Keratinocyte (primary cell): ENCODE data around the gene MYO7B. TPM values are rescaled to one million over a fixed set of nuclear protein-coding genes. Genes with fewer than 3 reads are reported as not detected.

Experiments used
- DNase-seq: peaks from one replicate; pipeline ENCODE4 v3.0.0-alpha.2; 2011; ENCODE audit warnings: low read depth, missing footprints, low spot score
- FAIRE-seq: peaks from 2 replicates; lab custom pipeline; 2011; peaks lifted over from hg19 to GRCh38; lab: Jason Lieb, UNC
- H2AFZ ChIP-seq: 2 replicates; pipeline ENCODE4 v1.6.0; 2012; ENCODE audit warnings: low read length, control low read depth, inconsistent platforms; ENCODE audit not compliant: control insufficient read depth
- H3K27ac ChIP-seq: 2 replicates; pipeline ENCODE4 v1.5.1; 2011; ENCODE audit warnings: low read length; ENCODE audit not compliant: control insufficient read depth, insufficient read depth
- H3K27me3 ChIP-seq: 3 replicates; pipeline ENCODE4 v1.6.0; 2011; ENCODE audit warnings: low read length; ENCODE audit not compliant: control insufficient read depth, insufficient read depth; ENCODE audit errors: extremely low read depth
- H3K36me3 ChIP-seq, 2 experiments: 2 replicates in 1 of 2; 3 replicates in 1 of 2; pipeline ENCODE4 v1.5.1; 2011; ENCODE audit warnings: low read length in 2 of 2, mild to moderate bottlenecking in 1 of 2; ENCODE audit not compliant: control insufficient read depth in 2 of 2, insufficient read depth in 2 of 2; ENCODE audit errors: extremely low read depth in 1 of 2
- H3K4me1 ChIP-seq: 3 replicates; pipeline ENCODE4 v1.5.1; 2011; ENCODE audit warnings: low read length; ENCODE audit not compliant: control insufficient read depth, insufficient read depth; ENCODE audit errors: extremely low read depth
- H3K4me2 ChIP-seq: 3 replicates; pipeline ENCODE4 v1.6.0; 2011; ENCODE audit warnings: low read depth, low read length; ENCODE audit not compliant: control insufficient read depth, insufficient read depth; ENCODE audit errors: extremely low read depth
- H3K4me3 ChIP-seq, 3 experiments: fragments of 200-600 bp in 1 of 3; sonication (generic) in 1 of 3; 2 replicates in 2 of 3; 3 replicates in 1 of 3; pipeline ENCODE4 v1.5.1; 2011 to 2016; ENCODE audit warnings: low read length in 3 of 3, mild to moderate bottlenecking in 3 of 3, control low read depth in 2 of 3, inconsistent platforms in 1 of 3, low read depth in 1 of 3, mixed read lengths in 1 of 3, mixed run types in 1 of 3, moderate library complexity in 1 of 3; ENCODE audit not compliant: control insufficient read depth in 2 of 3, insufficient read depth in 2 of 3; ENCODE audit errors: extremely low read depth in 1 of 3
- H3K79me2 ChIP-seq: 2 replicates; pipeline ENCODE4 v1.6.0; 2012; ENCODE audit warnings: low read length; ENCODE audit not compliant: control insufficient read depth, insufficient read depth
- H3K9ac ChIP-seq: 3 replicates; pipeline ENCODE4 v1.6.0; 2011; ENCODE audit warnings: low read length; ENCODE audit not compliant: control insufficient read depth, insufficient read depth; ENCODE audit errors: extremely low read depth
- H3K9me1 ChIP-seq: 3 replicates; pipeline ENCODE4 v1.6.0; 2011; ENCODE audit warnings: low read length; ENCODE audit not compliant: control insufficient read depth, insufficient read depth; ENCODE audit errors: extremely low read depth
- H3K9me3 ChIP-seq: 2 replicates; pipeline ENCODE4 v1.5.1; 2012; ENCODE audit warnings: low read depth, low read length; ENCODE audit not compliant: control insufficient read depth
- H4K20me1 ChIP-seq: 3 replicates; pipeline ENCODE4 v1.6.0; 2011; ENCODE audit warnings: low read length; ENCODE audit not compliant: control insufficient read depth, insufficient read depth; ENCODE audit errors: extremely low read depth
- CTCF ChIP-seq, 3 experiments: IDR thresholded peaks in 1 of 3; conservative IDR thresholded peaks in 1 of 3; optimal IDR thresholded peaks in 1 of 3; 2 replicates in 2 of 3; 3 replicates in 1 of 3; pipeline versions ENCODE3 to v1.5.1; 2011; ENCODE audit warnings: low read length in 3 of 3, mild to moderate bottlenecking in 3 of 3, moderate library complexity in 2 of 3, control low read depth in 1 of 3, inconsistent platforms in 1 of 3; ENCODE audit not compliant: insufficient read depth in 2 of 3; ENCODE audit errors: extremely low read depth in 1 of 3
- EZH2 ChIP-seq: IDR thresholded peaks from one replicate; pipeline ENCODE4 v1.6.1; 2012; ENCODE audit warnings: inconsistent platforms, mild to moderate bottlenecking, low read length, moderate library complexity
- dilution Hi-C: fragments of 300-500 bp; cut with MboI; formaldehyde crosslinking; loops from one replicate; pipeline ENCODE4 v1.7.0; 2020; ENCODE audit warnings: low sequenced_read_pairs; ENCODE audit not compliant: extremely low pct_ligation_motif_present
- polyA plus RNA-seq, 5 experiments: library from polyadenylated mRNA; depleted of rRNA in 3 of 5; stranded (reverse) in 3 of 5; stranded (forward) in 1 of 5; unstranded in 1 of 5; fragments of >200 nt; gene quantifications; 1 replicate in 1 of 5; 2 replicates in 3 of 5; 3 replicates in 1 of 5; pipeline versions ENCODE4 v1.2.1 to v1.2.3, GENCODE V29; 2011 to 2012; ENCODE audit warnings: missing spikeins in 2 of 5, low read depth in 1 of 5, low replicate concordance in 1 of 5

Gene MYO7B
- polyA plus RNA-seq, 1 donor (not counting 4 experiments of a cell fraction or from before 2014, with no cell fraction given) = not detected

GRCh38 chr2:127532296-127532695 is 3.2 kb upstream of the MYO7B start:
- Histone ChIP-seq H3K9me1 (no peaks in the 10 kb centered on the region), H3K79me2 (no peaks in the 10 kb centered on the region), H3K4me3 (no peak overlapping the region), H4K20me1 (no peaks in the 10 kb centered on the region), H3K4me1 (peaks cover 17% of the 10 kb centered on the region), H3K36me3 (no peaks in the 10 kb centered on the region), H3K4me2 (no peak overlapping the region), H3K9me3 (no peaks in the 10 kb centered on the region), H2AFZ (no peak overlapping the region), H3K9ac (no peak overlapping the region), H3K27me3 (no peaks in the 10 kb centered on the region), H3K27ac (no peak overlapping the region)
- TF ChIP-seq CTCF (optimal IDR thresholded peaks at IDR 0.05 in 1 of 3, IDR thresholded peaks at IDR 0.05 in 1 of 3, conservative IDR thresholded peaks at IDR 0.05 in 1 of 3; ENCODE audit: extremely low read depth in 1 of 3, insufficient read depth in 2 of 3, low read length in 3 of 3) (no peak), EZH2 (no peak)
- FAIRE-seq = no peak
- DNase-seq = no peak
- dilution Hi-C loops = no loop called here

GRCh38 chr2:127535918-127536317 is 435 bp downstream of the MYO7B start:
- peaks cover 5% of the 10 kb centered on the region for H3K4me1 ChIP-seq
- DNase-seq (no peak), FAIRE-seq (no peak)
- peaks cover under 1% of the 10 kb centered on the region for H3K27me3 ChIP-seq
- no peaks in the 10 kb centered on the region for H4K20me1 ChIP-seq
- no peak overlapping the region for H3K4me2 ChIP-seq
- H3K4me3 ChIP-seq = no peak overlapping the region
- no peak overlapping the region for H2AFZ ChIP-seq
- H3K79me2 ChIP-seq = no peaks in the 10 kb centered on the region
- H3K36me3 ChIP-seq = no peaks in the 10 kb centered on the region
- H3K9me1 ChIP-seq = no peaks in the 10 kb centered on the region
- no peak for TF ChIP-seq CTCF (optimal IDR thresholded peaks at IDR 0.05 in 1 of 3, IDR thresholded peaks at IDR 0.05 in 1 of 3, conservative IDR thresholded peaks at IDR 0.05 in 1 of 3; ENCODE audit: extremely low read depth in 1 of 3, insufficient read depth in 2 of 3, low read length in 3 of 3)
- TF ChIP-seq EZH2 = no peak
- H3K27ac ChIP-seq = no peak overlapping the region
- no peak overlapping the region for H3K9ac ChIP-seq
- dilution Hi-C loops = no loop called here
- no peaks in the 10 kb centered on the region for H3K9me3 ChIP-seq
